ENCODE measurements around the gene GRIK4.

GRIK4 gene

DNA sequence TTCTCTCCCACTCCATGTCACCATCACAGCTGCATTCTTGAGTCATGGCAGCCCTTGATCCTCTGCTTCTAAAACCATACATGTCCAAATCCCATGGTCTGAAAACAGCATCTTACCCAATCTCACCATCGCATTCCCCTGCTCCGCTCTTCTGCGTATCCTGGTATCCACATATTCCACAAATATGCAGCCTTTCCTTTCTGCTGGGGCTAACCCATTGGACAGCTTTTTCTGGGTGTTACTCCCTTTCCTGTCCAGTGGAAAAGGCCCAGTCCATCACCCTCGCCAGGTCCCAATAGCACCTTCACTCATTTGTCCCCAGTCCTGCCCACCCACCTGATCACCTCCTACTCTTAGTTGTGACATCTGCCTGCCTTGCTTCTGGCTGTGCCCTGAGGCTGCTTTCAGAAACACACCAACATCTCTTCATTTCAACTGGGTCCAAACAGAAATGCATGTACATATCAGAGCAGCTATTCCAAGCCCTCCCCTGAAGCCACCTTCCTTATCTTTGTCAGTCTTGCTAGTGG lies 274.7 kb downstream of the GRIK4 start:
- TF ChIP-seq FOXP2 (optimal IDR thresholded peaks at IDR 0.05; ENCODE audit: borderline replicate concordance, extremely low read depth, extremely low read length, insufficient read depth): no peak
- TF ChIP-seq POLR2AphosphoS5 (IDR thresholded peaks at IDR 0.05; ENCODE audit: low read depth, low read length): no peak
- no peak for TF ChIP-seq TAF1 (IDR thresholded peaks at IDR 0.05; ENCODE audit: borderline replicate concordance, insufficient read depth, low read length)
- TF ChIP-seq, protein P1, sequence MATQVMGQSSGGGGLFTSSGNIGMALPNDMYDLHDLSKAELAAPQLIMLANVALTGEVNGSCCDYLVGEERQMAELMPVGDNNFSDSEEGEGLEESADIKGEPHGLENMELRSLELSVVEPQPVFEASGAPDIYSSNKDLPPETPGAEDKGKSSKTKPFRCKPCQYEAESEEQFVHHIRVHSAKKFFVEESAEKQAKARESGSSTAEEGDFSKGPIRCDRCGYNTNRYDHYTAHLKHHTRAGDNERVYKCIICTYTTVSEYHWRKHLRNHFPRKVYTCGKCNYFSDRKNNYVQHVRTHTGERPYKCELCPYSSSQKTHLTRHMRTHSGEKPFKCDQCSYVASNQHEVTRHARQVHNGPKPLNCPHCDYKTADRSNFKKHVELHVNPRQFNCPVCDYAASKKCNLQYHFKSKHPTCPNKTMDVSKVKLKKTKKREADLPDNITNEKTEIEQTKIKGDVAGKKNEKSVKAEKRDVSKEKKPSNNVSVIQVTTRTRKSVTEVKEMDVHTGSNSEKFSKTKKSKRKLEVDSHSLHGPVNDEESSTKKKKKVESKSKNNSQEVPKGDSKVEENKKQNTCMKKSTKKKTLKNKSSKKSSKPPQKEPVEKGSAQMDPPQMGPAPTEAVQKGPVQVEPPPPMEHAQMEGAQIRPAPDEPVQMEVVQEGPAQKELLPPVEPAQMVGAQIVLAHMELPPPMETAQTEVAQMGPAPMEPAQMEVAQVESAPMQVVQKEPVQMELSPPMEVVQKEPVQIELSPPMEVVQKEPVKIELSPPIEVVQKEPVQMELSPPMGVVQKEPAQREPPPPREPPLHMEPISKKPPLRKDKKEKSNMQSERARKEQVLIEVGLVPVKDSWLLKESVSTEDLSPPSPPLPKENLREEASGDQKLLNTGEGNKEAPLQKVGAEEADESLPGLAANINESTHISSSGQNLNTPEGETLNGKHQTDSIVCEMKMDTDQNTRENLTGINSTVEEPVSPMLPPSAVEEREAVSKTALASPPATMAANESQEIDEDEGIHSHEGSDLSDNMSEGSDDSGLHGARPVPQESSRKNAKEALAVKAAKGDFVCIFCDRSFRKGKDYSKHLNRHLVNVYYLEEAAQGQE (IDR thresholded peaks at IDR 0.05; ENCODE audit: insufficient read depth in 1 of 2, low read depth in 2 of 2, low read length in 2 of 2): no peak
- no peak for TF ChIP-seq SIN3A (IDR thresholded peaks at IDR 0.05; ENCODE audit: borderline replicate concordance, insufficient read depth, low read length)

DNA sequence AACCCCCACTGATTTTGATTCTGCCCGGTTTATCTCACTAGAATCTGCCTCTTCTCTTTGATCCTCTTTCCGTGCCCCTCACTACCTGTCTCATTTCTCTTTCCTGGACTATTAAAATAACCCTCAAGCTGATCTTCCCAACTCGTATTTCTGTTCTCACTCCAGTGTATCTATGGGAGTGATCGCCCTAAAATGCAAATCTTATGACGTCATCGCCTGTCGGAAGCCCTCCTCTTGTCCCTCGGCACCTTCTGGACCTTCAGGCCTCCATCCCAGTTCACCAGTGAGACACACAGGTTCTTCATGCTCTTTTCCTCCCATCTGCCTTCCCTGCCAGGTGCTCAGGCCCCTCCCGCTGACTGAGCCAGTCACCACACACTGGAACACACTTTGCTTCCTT lies 277.8 kb downstream of the GRIK4 start:
- TF ChIP-seq TAF1 (IDR thresholded peaks at IDR 0.05; ENCODE audit: borderline replicate concordance, insufficient read depth, low read length): no peak
- no peak for TF ChIP-seq SIN3A (IDR thresholded peaks at IDR 0.05; ENCODE audit: borderline replicate concordance, insufficient read depth, low read length)
- no peak for TF ChIP-seq FOXP2 (optimal IDR thresholded peaks at IDR 0.05; ENCODE audit: borderline replicate concordance, extremely low read depth, extremely low read length, insufficient read depth)
- TF ChIP-seq, protein P1 (IDR thresholded peaks at IDR 0.05; ENCODE audit: insufficient read depth in 1 of 2, low read depth in 2 of 2, low read length in 2 of 2): no peak
- TF ChIP-seq POLR2AphosphoS5 (IDR thresholded peaks at IDR 0.05; ENCODE audit: low read depth, low read length): no peak

DNA sequence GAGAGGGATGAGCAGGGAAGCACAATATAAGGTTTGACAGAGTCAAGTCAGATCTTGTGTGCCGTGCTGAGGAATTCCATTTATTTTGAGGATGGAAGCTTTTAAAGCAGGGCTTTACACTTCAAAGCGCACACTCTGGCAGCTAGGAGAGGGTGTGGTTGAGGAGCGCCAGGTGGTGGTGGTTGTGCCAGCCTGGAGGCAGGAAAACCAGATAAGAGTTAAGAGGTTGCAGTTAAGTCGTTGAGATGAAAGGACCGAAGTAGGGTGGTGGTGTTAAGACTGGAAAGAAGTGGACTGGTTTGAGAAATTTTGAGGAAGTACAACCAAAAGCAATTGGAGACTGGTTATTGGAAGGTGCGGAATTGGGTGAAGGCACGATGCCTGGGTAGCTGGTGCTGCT lies 280.8 kb downstream of the GRIK4 start:
- no peak for TF ChIP-seq SIN3A (IDR thresholded peaks at IDR 0.05; ENCODE audit: borderline replicate concordance, insufficient read depth, low read length)
- no peak for TF ChIP-seq TAF1 (IDR thresholded peaks at IDR 0.05; ENCODE audit: borderline replicate concordance, insufficient read depth, low read length)
- TF ChIP-seq, protein P1 (IDR thresholded peaks at IDR 0.05; ENCODE audit: insufficient read depth in 1 of 2, low read depth in 2 of 2, low read length in 2 of 2): no peak
- TF ChIP-seq POLR2AphosphoS5 (IDR thresholded peaks at IDR 0.05; ENCODE audit: low read depth, low read length): no peak
- TF ChIP-seq FOXP2 (optimal IDR thresholded peaks at IDR 0.05; ENCODE audit: borderline replicate concordance, extremely low read depth, extremely low read length, insufficient read depth): no peak

DNA sequence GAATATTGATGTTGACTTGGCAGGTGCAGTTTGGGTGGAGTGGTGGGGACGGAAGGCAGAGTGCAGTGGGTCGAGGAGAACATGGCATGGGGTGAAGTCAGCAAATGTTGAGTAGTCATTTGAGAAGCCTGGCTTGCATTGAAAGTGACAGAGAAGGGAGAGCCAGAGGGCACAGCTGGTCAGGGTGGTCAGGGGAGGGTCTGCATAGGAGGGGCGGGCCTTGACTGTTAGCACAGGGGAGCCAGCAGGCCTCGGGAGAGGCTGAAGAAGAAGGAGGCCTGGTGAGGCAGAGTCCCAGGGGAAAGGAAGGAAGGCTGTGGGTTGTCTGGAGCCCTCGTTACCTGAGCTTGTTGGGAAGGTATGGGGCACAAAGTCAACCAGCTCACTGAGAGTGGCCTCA lies 281.6 kb downstream of the GRIK4 start:
- TF ChIP-seq TAF1 (IDR thresholded peaks at IDR 0.05; ENCODE audit: borderline replicate concordance, insufficient read depth, low read length) (no peak), FOXP2 (optimal IDR thresholded peaks at IDR 0.05; ENCODE audit: borderline replicate concordance, extremely low read depth, extremely low read length, insufficient read depth) (no peak), SIN3A (IDR thresholded peaks at IDR 0.05; ENCODE audit: borderline replicate concordance, insufficient read depth, low read length) (no peak), POLR2AphosphoS5 (IDR thresholded peaks at IDR 0.05; ENCODE audit: low read depth, low read length) (no peak)
- TF ChIP-seq, protein P1 (IDR thresholded peaks at IDR 0.05; ENCODE audit: insufficient read depth in 1 of 2, low read depth in 2 of 2, low read length in 2 of 2): no peak

All from PFSK-1 (cell line).